ENCODE results near the gene ZIC4.

ZIC4 gene

GRCh38 chr3:147417551-147418295 is 11.4 kb upstream of the ZIC4 start:
- no peak for DNase-seq

- no peak for DNase-seq
These were observed 10.6 kb upstream of the ZIC4 start for GRCh38 chr3:147416931-147417330.

GRCh38 chr3:147415874-147416273 is 9.5 kb upstream of the ZIC4 start:
- DNase-seq = no peak

- DNase-seq = no peak
These were observed 8.9 kb upstream of the ZIC4 start for GRCh38 chr3:147415286-147415685.

GRCh38 chr3:147414390-147415138 is 8.2 kb upstream of the ZIC4 start:
- DNase-seq = no peak

GRCh38 chr3:147413686-147414389 is 7.5 kb upstream of the ZIC4 start:
- no peak for DNase-seq

- DNase-seq = no peak
These were observed 6.8 kb upstream of the ZIC4 start for GRCh38 chr3:147412917-147413685.

- no peak for DNase-seq
These were observed 6.0 kb upstream of the ZIC4 start for GRCh38 chr3:147412261-147412916.

GRCh38 chr3:147411815-147412241 is 5.5 kb upstream of the ZIC4 start:
- DNase-seq = no peak

- DNase-seq = no peak
These were observed 5.0 kb upstream of the ZIC4 start for GRCh38 chr3:147411238-147411814.

GRCh38 chr3:147410526-147411237 is 4.3 kb upstream of the ZIC4 start:
- DNase-seq = peak in 1 of 3 donors; percentile 11

GRCh38 chr3:147410116-147410525 is 3.8 kb upstream of the ZIC4 start:
- DNase-seq = no peak

GRCh38 chr3:147409143-147410115 is 3.1 kb upstream of the ZIC4 start, which contains the start of gene ZIC1:
ZIC1 (plus strand) TSS chr3:147409365; CDS start chr3:147410113, 748 bp downstream.
- no peak for DNase-seq

GRCh38 chr3:147408188-147409100 is 2.1 kb upstream of the ZIC4 start:
- no peak for DNase-seq

GRCh38 chr3:147407498-147408187 is 1.3 kb upstream of the ZIC4 start:
- no peak for DNase-seq

- no peak for DNase-seq
These were observed 763 bp upstream of the ZIC4 start for GRCh38 chr3:147407114-147407497.

GRCh38 chr3:147405231-147406027 is 914 bp downstream of the ZIC4 start:
- no peak for DNase-seq

All from suppressor macrophage treated with lipopolysaccharide for 1 hour (primary cell).